HepG2 (cell line): ENCODE measurements around the gene SPATA13. TPM values are rescaled to one million over a fixed set of nuclear protein-coding genes. Genes with fewer than 3 reads are reported as not detected.

Experiments
- ATAC-seq: fragments of 200-7000 bp; cut with Tn5 transposase; 3 replicates; pipeline ENCODE4 v1.9.1; 2020; ENCODE audit warnings: mild to moderate bottlenecking, moderate library complexity
- BruUV-seq: library from RNA; stranded (reverse); fragments of 400-500 nt; replicated peaks from 2 replicates; lab custom pipeline; 2021; lab: Mats Ljungman, UMichigan
- CTCF ChIA-PET: fragments of 300-600 bp; formaldehyde crosslinking; extraction: SDS; loops from one replicate; lab custom pipeline; 2021; ENCODE audit warnings: low total read pairs, inconsistent platforms, low intra/inter-chr PET ratio; lab: Yijun Ruan, JAX
- POLR2A ChIA-PET: fragments of 350-600 bp; sonication (Branson Sonifier 250); formaldehyde crosslinking; loops from one replicate; lab custom pipeline; 2020; ENCODE audit warnings: antibody characterized with exemption, inconsistent platforms; lab: Yijun Ruan, JAX
- DNase-seq: peaks from one replicate; pipeline ENCODE4 v3.0.0-alpha.2; 2015; ENCODE audit warnings: low spot score
- FAIRE-seq: peaks from 3 replicates; lab custom pipeline; 2011; peaks lifted over from hg19 to GRCh38; lab: Jason Lieb, UNC
- H2AFZ ChIP-seq: one replicate; pipeline ENCODE4 v1.6.1; 2011; ENCODE audit warnings: low read length, inconsistent platforms
- H3K27ac ChIP-seq: fragments of 300-600 bp; 3 replicates; pipeline ENCODE4 v1.8.0; 2011; ENCODE audit warnings: mixed run types, mild to moderate bottlenecking, mixed read lengths, low read length, inconsistent platforms; ENCODE audit not compliant: insufficient read depth; ENCODE audit errors: extremely low read length
- H3K27me3 ChIP-seq, 2 experiments: fragments of 200-600 bp in 1 of 2; 2 replicates in 1 of 2; 3 replicates in 1 of 2; pipeline versions ENCODE4 v1.6.0 to v1.8.0; 2011; ENCODE audit warnings: low read length in 2 of 2, mild to moderate bottlenecking in 2 of 2, moderate library complexity in 2 of 2, inconsistent platforms in 1 of 2; ENCODE audit not compliant: insufficient read depth in 2 of 2, control insufficient read depth in 1 of 2
- H3K36me3 ChIP-seq, 2 experiments: fragments of 200-600 bp in 1 of 2; replicated peaks in 1 of 2; 2 replicates in 1 of 2; 3 replicates in 1 of 2; pipeline versions ENCODE4 v1.5.1 to v1.8.0; 2011; ENCODE audit warnings: low read length in 2 of 2, inconsistent platforms in 1 of 2; ENCODE audit not compliant: insufficient read depth in 2 of 2, control insufficient read depth in 1 of 2
- H3K4me1 ChIP-seq: 2 replicates; pipeline ENCODE4 v1.5.1; 2012; ENCODE audit warnings: low read length, inconsistent platforms; ENCODE audit not compliant: insufficient read depth
- H3K4me2 ChIP-seq: 2 replicates; pipeline ENCODE4 v1.6.0; 2011; ENCODE audit warnings: low read depth, low read length, inconsistent platforms
- H3K4me3 ChIP-seq, 3 experiments: fragments of 200-600 bp in 1 of 3; sonication (generic), shearing (Covaris generic) in 1 of 3; replicated peaks in 1 of 3; 2 replicates each; pipeline ENCODE4 v1.5.1; 2011 to 2016; ENCODE audit warnings: low read length in 3 of 3, inconsistent platforms in 2 of 3, low read depth in 2 of 3, mild to moderate bottlenecking in 2 of 3, control low read depth in 1 of 3, mixed read lengths in 1 of 3; ENCODE audit not compliant: insufficient read depth in 1 of 3
- H3K79me2 ChIP-seq: one replicate; pipeline ENCODE4 v1.6.1; 2011; ENCODE audit warnings: low read length, inconsistent platforms; ENCODE audit not compliant: insufficient read depth
- H3K9ac ChIP-seq: 2 replicates; pipeline ENCODE4 v1.6.0; 2011; ENCODE audit warnings: mild to moderate bottlenecking, low read depth, low read length, inconsistent platforms; ENCODE audit not compliant: insufficient read depth
- H3K9me3 ChIP-seq: 2 replicates; pipeline ENCODE4 v1.5.1; 2012; ENCODE audit warnings: mild to moderate bottlenecking, low read length
- H4K20me1 ChIP-seq: 2 replicates; pipeline ENCODE4 v1.6.0; 2011; ENCODE audit warnings: inconsistent platforms, mild to moderate bottlenecking, low read length, moderate library complexity; ENCODE audit not compliant: insufficient read depth
- ADNP ChIP-seq: sonication (generic); formaldehyde crosslinking; IDR thresholded peaks from 2 replicates; pipeline ENCODE4 v1.4.0; 2020; ENCODE audit warnings: missing genetic modification reagents
- ATRX ChIP-seq: sonication (generic); formaldehyde crosslinking; IDR thresholded peaks from 2 replicates; pipeline ENCODE4 v1.4.0; 2020; ENCODE audit warnings: missing genetic modification reagents, borderline replicate concordance
- CBX1 ChIP-seq: IDR thresholded peaks from one replicate; pipeline ENCODE4 v1.6.1; 2016; ENCODE audit warnings: antibody characterized with exemption, low read depth
- CCDC6 ChIP-seq: sonication (generic); formaldehyde crosslinking; IDR thresholded peaks from 2 replicates; pipeline ENCODE4 v1.8.1; 2022; ENCODE audit warnings: mild to moderate bottlenecking, missing genetic modification reagents, moderate library complexity
- ELF3 ChIP-seq: IDR thresholded peaks from 2 replicates; pipeline ENCODE4 v1.6.1; 2016; ENCODE audit warnings: missing genetic modification reagents, missing compliant biosample characterization
- KLF13 ChIP-seq: sonication (generic); formaldehyde crosslinking; IDR thresholded peaks from 2 replicates; pipeline ENCODE4 v1.4.0; 2020; ENCODE audit warnings: mild to moderate bottlenecking, missing genetic modification reagents
- MTF2 ChIP-seq: sonication (generic); formaldehyde crosslinking; IDR thresholded peaks from 2 replicates; pipeline ENCODE4 v1.5.0; 2020; ENCODE audit warnings: missing genetic modification reagents, borderline replicate concordance
- PLRG1 ChIP-seq: fragments of 450-650 bp; conservative IDR thresholded peaks from 2 replicates; pipeline ENCODE4 v1.6.1; 2016
- PRMT3 ChIP-seq: sonication (generic); formaldehyde crosslinking; IDR thresholded peaks from 2 replicates; pipeline ENCODE4 v1.8.1; 2022; ENCODE audit warnings: low read depth, mild to moderate bottlenecking, moderate library complexity, missing genetic modification reagents, borderline replicate concordance
- SP2 ChIP-seq: sonication (generic); formaldehyde crosslinking; IDR thresholded peaks from 2 replicates; pipeline ENCODE4 v1.5.1; 2020; ENCODE audit warnings: mild to moderate bottlenecking, missing genetic modification reagents
- TMF1 ChIP-seq: sonication (generic); formaldehyde crosslinking; IDR thresholded peaks from 2 replicates; pipeline ENCODE4 v1.8.1; 2022; ENCODE audit warnings: low read depth, missing genetic modification reagents
- TRIM24 ChIP-seq: sonication (generic); formaldehyde crosslinking; IDR thresholded peaks from 2 replicates; pipeline ENCODE4 v1.8.0; 2022; ENCODE audit warnings: mild to moderate bottlenecking, missing genetic modification reagents
- UBTF ChIP-seq: sonication (generic); formaldehyde crosslinking; IDR thresholded peaks from 2 replicates; pipeline ENCODE4 v1.4.0; 2020; ENCODE audit warnings: mild to moderate bottlenecking, missing genetic modification reagents
- ZNF24 ChIP-seq: fragments of 450-650 bp; IDR thresholded peaks from 2 replicates; pipeline ENCODE4 v1.6.1; 2017; ENCODE audit warnings: antibody characterized with exemption, mild to moderate bottlenecking
- ZNF253 ChIP-seq: sonication (generic); formaldehyde crosslinking; IDR thresholded peaks from 2 replicates; pipeline ENCODE4 v1.8.0; 2022; ENCODE audit warnings: mild to moderate bottlenecking, missing genetic modification reagents, borderline replicate concordance
- ZNF460 ChIP-seq: sonication (generic); formaldehyde crosslinking; IDR thresholded peaks from 2 replicates; pipeline ENCODE4 v1.5.1; 2020; ENCODE audit warnings: missing genetic modification reagents, mild to moderate bottlenecking, borderline replicate concordance
- ZNF563 ChIP-seq: sonication (generic); formaldehyde crosslinking; IDR thresholded peaks from 2 replicates; pipeline ENCODE4 v1.8.0; 2022; ENCODE audit warnings: mild to moderate bottlenecking, moderate library complexity, missing genetic modification reagents
- ZNF674 ChIP-seq: sonication (generic); formaldehyde crosslinking; IDR thresholded peaks from 2 replicates; pipeline ENCODE4 v1.5.0; 2020; ENCODE audit warnings: low read depth, mild to moderate bottlenecking, missing genetic modification reagents
- ZNF724P ChIP-seq: sonication (generic); formaldehyde crosslinking; IDR thresholded peaks from 2 replicates; pipeline ENCODE4 v1.8.0; 2022; ENCODE audit warnings: missing genetic modification reagents, borderline replicate concordance
- ZNF879 ChIP-seq: sonication (generic); formaldehyde crosslinking; IDR thresholded peaks from 2 replicates; pipeline ENCODE4 v1.8.1; 2023; ENCODE audit warnings: missing genetic modification reagents
- WGBS: methylation state at CpG from one replicate; pipeline ENCODE4 v1.1.6; 2017; ENCODE audit warnings: low lambda C conversion rate; 5-methylcytosine and 5-hydroxymethylcytosine counted together
- in situ Hi-C: cut with HindIII; loops from 2 replicates; pipeline ENCODE4 v1.10.0; 2017; ENCODE audit warnings: low pct_unique_long_range_greater_than_20kb; ENCODE audit not compliant: extremely low pct_ligation_motif_present
- intact Hi-C: fragments of 100-400 bp; cut with micrococcal nuclease; formaldehyde crosslinking; loops from one replicate; pipeline ENCODE4 v1.10.0; 2022; ENCODE audit not compliant: unreplicated experiment
- polyA plus RNA-seq, 8 experiments: library from polyadenylated mRNA; depleted of rRNA in 3 of 8; stranded (reverse) in 7 of 8; unstranded in 1 of 8; fragments of >200 nt; fragmentation: Illumina TruSeq in 4 of 8; extraction: Trizol in 4 of 8; gene quantifications; 2 replicates each; pipeline versions ENCODE4 v1.2.1 to v1.2.3, GENCODE V29; 2011 to 2016; ENCODE audit warnings: low read depth in 4 of 8, missing spikeins in 1 of 8, mixed read lengths in 1 of 8; ENCODE audit not compliant: insufficient read depth in 1 of 8
- total RNA-seq, 5 experiments: library from RNA; depleted of rRNA; stranded (reverse); fragments of >200 nt; fragmentation: Illumina TruSeq; extraction: Trizol; gene quantifications; 2 replicates each; pipeline ENCODE4 v1.2.3, GENCODE V29; 2016; ENCODE audit warnings: low read depth in 1 of 5

The SPATA13 gene
- total and polyA plus RNA-seq, 2 of the 13 experiments (the other 11 are each of a cell fraction or from before 2014, with no cell fraction given) = 11.3 to 14.2 TPM

GRCh38 chr13:24348385-24348784 is 187.9 kb downstream of the SPATA13 start:
- no peak for FAIRE-seq
- Histone ChIP-seq H3K9ac (no peak overlapping the region), H3K27ac (no peak overlapping the region)

GRCh38 chr13:24348797-24349515 is 188.4 kb downstream of the SPATA13 start:
- FAIRE-seq = no peak
- Histone ChIP-seq H4K20me1 (no peaks in the 10 kb centered on the region), H3K79me2 (no peaks in the 10 kb centered on the region), H3K9ac (no peak overlapping the region), H3K36me3 (no peaks in the 10 kb centered on the region), H2AFZ (no peak overlapping the region), H3K4me3 (no peak overlapping the region), H3K27me3 (0 out of 5 replicates have a peak, but pooled peaks cover 0 to 3% of the 10 kb centered on the region in 2 experiments), H3K27ac (no peak overlapping the region), H3K9me3 (no peaks in the 10 kb centered on the region), H3K4me2 (no peak overlapping the region), H3K4me1 (no peaks in the 10 kb centered on the region)
- no peak for DNase-seq
- no peak for ATAC-seq
- in situ Hi-C loops = no loop called here
- ChIA-PET POLR2A (no interaction called here), CTCF (no interaction called here)
- BruUV-seq = no TSS peak
- TF ChIP-seq CBX1 (no peak), KLF13 (CRISPR knock-in tag) (no peak), ATRX (no peak), ZNF879 (CRISPR knock-in tag) (no peak), PLRG1 (no peak), ZNF253 (no peak), ZNF460 (CRISPR knock-in tag) (no peak), ZNF24 (no peak), ZNF724P (CRISPR knock-in tag) (no peak), ELF3 (no peak), PRMT3 (CRISPR knock-in tag) (no peak), UBTF (CRISPR knock-in tag) (no peak), ZNF563 (CRISPR knock-in tag) (no peak), CCDC6 (no peak), SP2 (no peak)
- 0% methylated on average over 2 of the region's 6 CpGs for WGBS
- intact Hi-C loops = no loop called here

More at GRCh38 chr13:24348385-24348784, 187.9 kb downstream of the SPATA13 start:
- Histone ChIP-seq H3K9me3 (no peaks in the 10 kb centered on the region), H3K4me1 (no peaks in the 10 kb centered on the region), H3K4me3 (no peak overlapping the region), H3K79me2 (no peaks in the 10 kb centered on the region), H3K36me3 (no peaks in the 10 kb centered on the region), H3K27me3 (0 out of 5 replicates have a peak, but pooled peaks cover 0 to 3% of the 10 kb centered on the region in 2 experiments), H4K20me1 (no peaks in the 10 kb centered on the region), H2AFZ (no peak overlapping the region), H3K4me2 (no peak overlapping the region)
- TF ChIP-seq TMF1 (no peak), ADNP (CRISPR knock-in tag) (no peak), TRIM24 (CRISPR knock-in tag) (no peak), ZNF674 (CRISPR knock-in tag) (no peak), MTF2 (CRISPR knock-in tag) (no peak)
- in situ Hi-C loops = no loop called here
- no TSS peak for BruUV-seq
- ChIA-PET CTCF (no interaction called here), POLR2A (no interaction called here)
- 61% methylated on average over 5 of the region's 5 CpGs for WGBS
- intact Hi-C loops = no loop called here
- DNase-seq = no peak
- no peak for ATAC-seq
